HCT116 (cell line): Measurements from ENCODE around the gene ARL9. TPM values are rescaled to one million over a fixed set of nuclear protein-coding genes. Genes with fewer than 3 reads are reported as not detected.
A peak's percentile ranks its signal among the peaks of the same experiment; 100 is the strongest.

Experiments
- ATAC-seq: fragments of 200-7000 bp; cut with Tn5 transposase; 2 replicates; pipeline ENCODE4 v1.9.1; 2020; ENCODE audit warnings: mild to moderate bottlenecking, moderate library complexity
- BruUV-seq: library from RNA; stranded (reverse); fragments of 400-500 nt; replicated peaks from 2 replicates; lab custom pipeline; 2021; lab: Mats Ljungman, UMichigan
- CTCF ChIA-PET: fragments of 300-600 bp; sonication (Branson Sonifier 250); formaldehyde crosslinking; loops from one replicate; lab custom pipeline; 2021; ENCODE audit warnings: antibody characterized with exemption; lab: Charles Lee
- POLR2A ChIA-PET: fragments of 300-600, 350-600 bp; sonication (Branson Sonifier 250); formaldehyde crosslinking; loops from one replicate; lab custom pipeline; 2021; ENCODE audit warnings: antibody characterized with exemption; lab: Charles Lee
- RAD21 ChIA-PET, 2 experiments: fragments of 300-600 bp; sonication (Branson Sonifier 250); formaldehyde crosslinking; loops; one replicate each; lab custom pipeline; 2023; ENCODE audit warnings: low total read pairs in 2 of 2; ENCODE audit not compliant: uncharacterized antibody in 2 of 2, unreplicated experiment in 2 of 2, low non-redundant PET in 1 of 2; lab: Charles Lee
- DNase-seq: peaks from one replicate; pipeline ENCODE4 v3.0.0-alpha.2; 2010; ENCODE audit warnings: low read depth, low spot score
- H2AFZ ChIP-seq: fragments of 200-600 bp; shearing (Covaris generic), sonication (generic); 2 replicates; pipeline ENCODE4 v1.6.1; 2017; ENCODE audit warnings: low read depth, mixed run types, mixed read lengths, antibody characterized with exemption, low read length; ENCODE audit not compliant: poor library complexity, severe bottlenecking
- H3K27ac ChIP-seq: 2 replicates; pipeline ENCODE4 v1.5.1; 2012; ENCODE audit warnings: low read depth, low read length
- H3K27me3 ChIP-seq: fragments of 200-600 bp; sonication (generic); 2 replicates; pipeline ENCODE4 v1.6.1; 2016; ENCODE audit warnings: mixed run types, low read length, mixed read lengths; ENCODE audit not compliant: insufficient read depth
- H3K36me3 ChIP-seq, 2 experiments: fragments of 200-500 bp in 1 of 2; fragments of 200-600 bp in 1 of 2; sonication (Bioruptor generic) in 1 of 2; sonication (generic) in 1 of 2; 2 replicates each; pipeline versions ENCODE4 v1.5.1 to v1.6.1; 2014 to 2016; ENCODE audit warnings: low read length in 2 of 2, inconsistent platforms in 1 of 2, mixed read lengths in 1 of 2, mixed run types in 1 of 2; ENCODE audit not compliant: insufficient read depth in 2 of 2, control insufficient read depth in 1 of 2
- H3K4me1 ChIP-seq, 2 experiments: fragments of 200-600 bp in 1 of 2; sonication (generic) in 1 of 2; 2 replicates each; pipeline versions ENCODE4 v1.5.1 to v1.6.1; 2012 to 2017; ENCODE audit warnings: low read length in 2 of 2, inconsistent platforms in 1 of 2, mild to moderate bottlenecking in 1 of 2, mixed read lengths in 1 of 2, mixed run types in 1 of 2, moderate library complexity in 1 of 2; ENCODE audit not compliant: insufficient read depth in 2 of 2, control insufficient read depth in 1 of 2
- H3K4me2 ChIP-seq: fragments of 200-600 bp; sonication (generic); 2 replicates; pipeline ENCODE4 v1.6.1; 2017; ENCODE audit warnings: mixed run types, low read length, mixed read lengths
- H3K4me3 ChIP-seq, 2 experiments: fragments of 200-600 bp in 1 of 2; sonication (generic) in 1 of 2; replicated peaks in 1 of 2; 2 replicates each; pipeline ENCODE4 v1.5.1; 2011 to 2016; ENCODE audit warnings: low read length in 2 of 2, control low read depth in 1 of 2, low read depth in 1 of 2, mild to moderate bottlenecking in 1 of 2, mixed read lengths in 1 of 2, mixed run types in 1 of 2
- H3K79me2 ChIP-seq: fragments of 200-600 bp; sonication (generic); 2 replicates; pipeline ENCODE4 v1.6.1; 2017; ENCODE audit warnings: mild to moderate bottlenecking, mixed run types, low read length, moderate library complexity, mixed read lengths; ENCODE audit not compliant: insufficient read depth
- H3K9ac ChIP-seq: fragments of 200-600 bp; sonication (generic); 2 replicates; pipeline ENCODE4 v1.6.1; 2016; ENCODE audit warnings: low read length, mixed read lengths
- H3K9me2 ChIP-seq: fragments of 200-600 bp; sonication (generic), shearing (Covaris generic); 2 replicates; pipeline ENCODE4 v1.6.1; 2017; ENCODE audit warnings: mixed run types, mild to moderate bottlenecking, moderate library complexity; ENCODE audit not compliant: insufficient read depth
- H3K9me3 ChIP-seq, 2 experiments: fragments of 200-500 bp in 1 of 2; fragments of 200-600 bp in 1 of 2; sonication (Bioruptor generic) in 1 of 2; sonication (generic) in 1 of 2; 2 replicates each; pipeline ENCODE4 v1.6.1; 2014 to 2017; ENCODE audit warnings: low read length in 2 of 2, mixed read lengths in 2 of 2, inconsistent platforms in 1 of 2, low read depth in 1 of 2, mild to moderate bottlenecking in 1 of 2, mixed run types in 1 of 2, moderate library complexity in 1 of 2; ENCODE audit not compliant: control insufficient read depth in 1 of 2, insufficient read depth in 1 of 2
- H4K20me1 ChIP-seq: fragments of 200-600 bp; sonication (generic), shearing (Covaris generic); 2 replicates; pipeline ENCODE4 v1.6.1; 2017; ENCODE audit warnings: mixed run types, mild to moderate bottlenecking, moderate library complexity; ENCODE audit not compliant: insufficient read depth
- CBX3 ChIP-seq: IDR thresholded peaks from 2 replicates; pipeline ENCODE4 v1.6.1; 2012; ENCODE audit warnings: low read depth
- ELF1 ChIP-seq: IDR thresholded peaks from 2 replicates; pipeline ENCODE4 v1.6.1; 2012; ENCODE audit warnings: low read depth, borderline replicate concordance
- RAD21 ChIP-seq: IDR thresholded peaks from 2 replicates; pipeline ENCODE4 v1.6.1; 2012; ENCODE audit warnings: low read depth, mild to moderate bottlenecking
- SRF ChIP-seq: IDR thresholded peaks from 2 replicates; pipeline ENCODE4 v1.6.1; 2012; ENCODE audit warnings: low read depth
- TCF7L2 ChIP-seq: IDR thresholded peaks from 2 replicates; pipeline ENCODE4 v1.7.0; 2011; ENCODE audit warnings: borderline replicate concordance, inconsistent platforms; ENCODE audit not compliant: insufficient read depth, insufficient read length; ENCODE audit errors: extremely low read depth
- intact Hi-C: fragments of 100-400 bp; cut with micrococcal nuclease; formaldehyde crosslinking; loops from 2 replicates; pipeline ENCODE4 v1.10.0; 2022
- total RNA-seq: library from RNA; stranded (reverse); gene quantifications from one replicate; pipeline ENCODE4 v1.2.1, GENCODE V29; 2021; ENCODE audit not compliant: unreplicated experiment
- TF ChIP-seq, protein P1 (sequence below): IDR thresholded peaks from 2 replicates; pipeline ENCODE4 v1.6.1; 2011; ENCODE audit warnings: mild to moderate bottlenecking, low read length, moderate library complexity; ENCODE audit not compliant: insufficient replicate concordance; ENCODE audit errors: extremely low read depth
- TF ChIP-seq, protein P2 (sequence below): IDR thresholded peaks from 2 replicates; pipeline ENCODE4 v1.6.1; 2012
- TF ChIP-seq, protein P3 (sequence below), 3 experiments: fragments of 200-600 bp in 1 of 3; sonication (generic) in 1 of 3; IDR thresholded peaks in 2 of 3; conservative IDR thresholded peaks in 1 of 3; 2 replicates each; pipeline ENCODE4 v1.5.1; 2012 to 2017; ENCODE audit warnings: low read depth in 2 of 3, low read length in 2 of 3, antibody characterized with exemption in 1 of 3, borderline replicate concordance in 1 of 3, control low read depth in 1 of 3, mild to moderate bottlenecking in 1 of 3, mixed read lengths in 1 of 3, mixed run types in 1 of 3, moderate library complexity in 1 of 3; ENCODE audit not compliant: insufficient read depth in 1 of 3
- TF ChIP-seq, protein P4 (sequence below): IDR thresholded peaks from 2 replicates; pipeline ENCODE4 v1.6.1; 2012; ENCODE audit warnings: low read depth

The ARL9 gene
- total RNA-seq, 1 experiment from 2014 or later = not detected

DNA sequence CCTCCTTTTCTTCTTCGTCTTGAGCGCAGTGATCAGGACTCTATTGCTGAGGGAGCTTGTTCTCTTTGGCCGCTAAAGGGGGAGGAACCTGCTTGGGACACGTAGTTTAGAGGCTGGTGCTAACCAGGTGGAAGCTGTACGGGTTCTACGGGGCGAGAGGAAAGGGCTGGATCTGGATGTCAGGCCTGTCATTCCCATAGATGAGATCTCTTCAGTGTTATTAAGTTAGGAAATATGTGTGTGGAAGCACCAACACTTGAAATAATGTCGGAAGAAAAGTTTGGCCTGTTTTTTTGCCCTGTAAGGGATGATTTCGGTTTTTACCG lies 37.5 kb upstream of the ARL9 start:
- ChIA-PET CTCF (no interaction called here), RAD21 (interaction anchor here in 1 of 2 experiments (1.6 kb wide), 1 partner anchor 77 kb away, joined by 4 read pairs; no protein-coding TSS in a partner anchor), POLR2A (interaction anchor here (1.6 kb wide), 1 partner anchor 32 kb away, joined by 7 read pairs; the partner anchor contains the start of genes PAICS and PPAT)
- ATAC-seq (peak; percentile 68), DNase-seq (peak; percentile 31)
- Histone ChIP-seq H3K4me1 (peaks cover 13 to 28% of the 10 kb centered on the region in 2 experiments), H3K4me2 (peak overlapping the region; percentile 79), H3K27ac (peak overlapping the region; percentile 75), H4K20me1 (0 out of 2 replicates have a peak, but pooled peaks cover 7% of the 10 kb centered on the region), H3K9me2 (no peaks in the 10 kb centered on the region), H3K9me3 (no peaks in the 10 kb centered on the region), H3K4me3 (peak overlapping the region; percentile 88 to 91), H3K79me2 (peaks cover 90% of the 10 kb centered on the region), H3K9ac (peak overlapping the region; percentile 89), H3K27me3 (no peaks in the 10 kb centered on the region), H3K36me3 (peaks cover 19 to 26% of the 10 kb centered on the region in 2 experiments; a peak in 3 of 4 replicates), H2AFZ (no peak overlapping the region)
- no TSS peak for BruUV-seq
- intact Hi-C loops = no loop called here
- TF ChIP-seq, protein P1, sequence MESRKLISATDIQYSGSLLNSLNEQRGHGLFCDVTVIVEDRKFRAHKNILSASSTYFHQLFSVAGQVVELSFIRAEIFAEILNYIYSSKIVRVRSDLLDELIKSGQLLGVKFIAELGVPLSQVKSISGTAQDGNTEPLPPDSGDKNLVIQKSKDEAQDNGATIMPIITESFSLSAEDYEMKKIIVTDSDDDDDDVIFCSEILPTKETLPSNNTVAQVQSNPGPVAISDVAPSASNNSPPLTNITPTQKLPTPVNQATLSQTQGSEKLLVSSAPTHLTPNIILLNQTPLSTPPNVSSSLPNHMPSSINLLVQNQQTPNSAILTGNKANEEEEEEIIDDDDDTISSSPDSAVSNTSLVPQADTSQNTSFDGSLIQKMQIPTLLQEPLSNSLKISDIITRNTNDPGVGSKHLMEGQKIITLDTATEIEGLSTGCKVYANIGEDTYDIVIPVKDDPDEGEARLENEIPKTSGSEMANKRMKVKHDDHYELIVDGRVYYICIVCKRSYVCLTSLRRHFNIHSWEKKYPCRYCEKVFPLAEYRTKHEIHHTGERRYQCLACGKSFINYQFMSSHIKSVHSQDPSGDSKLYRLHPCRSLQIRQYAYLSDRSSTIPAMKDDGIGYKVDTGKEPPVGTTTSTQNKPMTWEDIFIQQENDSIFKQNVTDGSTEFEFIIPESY = no peak
- TF ChIP-seq, protein P2, sequence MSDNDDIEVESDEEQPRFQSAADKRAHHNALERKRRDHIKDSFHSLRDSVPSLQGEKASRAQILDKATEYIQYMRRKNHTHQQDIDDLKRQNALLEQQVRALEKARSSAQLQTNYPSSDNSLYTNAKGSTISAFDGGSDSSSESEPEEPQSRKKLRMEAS = peak; percentile 11; the same call in 1 of the 2 replicates

DNA sequence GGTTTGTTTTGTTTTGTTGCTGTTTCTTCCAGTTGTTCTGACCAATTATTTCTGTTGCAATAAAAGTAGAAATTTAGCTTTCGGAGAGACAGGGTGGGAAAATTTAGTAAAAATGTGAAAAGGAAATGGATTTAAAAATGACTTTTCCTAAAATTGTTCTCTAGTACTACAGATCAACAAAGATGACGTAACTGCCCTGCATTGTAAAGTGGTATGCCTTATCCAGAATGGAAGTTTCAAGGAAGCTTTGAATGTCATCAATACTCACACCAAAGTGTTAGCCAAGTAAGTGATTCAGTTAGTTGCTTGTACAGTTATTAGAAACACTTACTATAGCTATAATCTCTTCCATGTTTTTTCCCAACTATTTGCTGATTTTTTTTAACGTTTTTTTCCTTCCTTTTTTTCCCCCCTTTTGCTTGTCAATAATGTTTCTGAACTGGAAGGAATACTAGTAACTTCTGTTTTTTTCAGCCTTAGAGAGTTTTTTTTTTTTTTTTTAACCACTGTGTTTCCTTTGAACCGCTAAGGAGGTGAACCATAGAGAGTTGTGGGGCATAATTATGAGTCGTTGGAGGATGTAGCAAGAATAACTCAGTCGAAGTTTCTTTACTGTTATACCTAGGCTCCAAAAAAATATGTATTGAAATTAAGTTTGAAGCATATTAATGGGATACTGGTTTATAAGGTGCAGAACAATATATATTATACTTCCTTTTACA lies 35.9 kb upstream of the ARL9 start:
- H3K9me3 ChIP-seq = no peaks in the 10 kb centered on the region
- peak overlapping the region; percentile 79 for H3K4me2 ChIP-seq
- H4K20me1 ChIP-seq = 0 out of 2 replicates have a peak, but pooled peaks cover 4% of the 10 kb centered on the region
- intact Hi-C loops = no loop called here
- ChIA-PET RAD21 (no interaction called here), CTCF (interaction anchor here (0.7 kb wide), 1 partner anchor 620 kb away, joined by 4 read pairs; no protein-coding TSS in a partner anchor), POLR2A (no interaction called here)
- no peak overlapping the region for H3K27ac ChIP-seq
- H3K4me3 ChIP-seq = no peak overlapping the region; a peak in 1 of 4 replicates
- no peaks in the 10 kb centered on the region for H3K27me3 ChIP-seq
- no TSS peak for BruUV-seq
- H3K9ac ChIP-seq = no peak overlapping the region
- ATAC-seq = no peak
- no peaks in the 10 kb centered on the region for H3K9me2 ChIP-seq
- peaks cover 13 to 28% of the 10 kb centered on the region in 2 experiments for H3K4me1 ChIP-seq
- no peak for DNase-seq
- H2AFZ ChIP-seq = no peak overlapping the region
- H3K79me2 ChIP-seq = peaks cover 83% of the 10 kb centered on the region
- peaks cover 26 to 28% of the 10 kb centered on the region in 2 experiments; a peak in 3 of 4 replicates for H3K36me3 ChIP-seq
- TF ChIP-seq ELF1 (no peak), TCF7L2 (no peak), CBX3 (no peak), SRF (no peak), RAD21 (no peak)
- TF ChIP-seq, protein P3, sequence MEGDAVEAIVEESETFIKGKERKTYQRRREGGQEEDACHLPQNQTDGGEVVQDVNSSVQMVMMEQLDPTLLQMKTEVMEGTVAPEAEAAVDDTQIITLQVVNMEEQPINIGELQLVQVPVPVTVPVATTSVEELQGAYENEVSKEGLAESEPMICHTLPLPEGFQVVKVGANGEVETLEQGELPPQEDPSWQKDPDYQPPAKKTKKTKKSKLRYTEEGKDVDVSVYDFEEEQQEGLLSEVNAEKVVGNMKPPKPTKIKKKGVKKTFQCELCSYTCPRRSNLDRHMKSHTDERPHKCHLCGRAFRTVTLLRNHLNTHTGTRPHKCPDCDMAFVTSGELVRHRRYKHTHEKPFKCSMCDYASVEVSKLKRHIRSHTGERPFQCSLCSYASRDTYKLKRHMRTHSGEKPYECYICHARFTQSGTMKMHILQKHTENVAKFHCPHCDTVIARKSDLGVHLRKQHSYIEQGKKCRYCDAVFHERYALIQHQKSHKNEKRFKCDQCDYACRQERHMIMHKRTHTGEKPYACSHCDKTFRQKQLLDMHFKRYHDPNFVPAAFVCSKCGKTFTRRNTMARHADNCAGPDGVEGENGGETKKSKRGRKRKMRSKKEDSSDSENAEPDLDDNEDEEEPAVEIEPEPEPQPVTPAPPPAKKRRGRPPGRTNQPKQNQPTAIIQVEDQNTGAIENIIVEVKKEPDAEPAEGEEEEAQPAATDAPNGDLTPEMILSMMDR (IDR thresholded peaks at IDR 0.05 in 2 of 3, conservative IDR thresholded peaks at IDR 0.05 in 1 of 3; ENCODE audit: borderline replicate concordance in 1 of 3, insufficient read depth in 1 of 3, low read depth in 2 of 3, low read length in 2 of 3) = no peak
- TF ChIP-seq, protein P4, sequence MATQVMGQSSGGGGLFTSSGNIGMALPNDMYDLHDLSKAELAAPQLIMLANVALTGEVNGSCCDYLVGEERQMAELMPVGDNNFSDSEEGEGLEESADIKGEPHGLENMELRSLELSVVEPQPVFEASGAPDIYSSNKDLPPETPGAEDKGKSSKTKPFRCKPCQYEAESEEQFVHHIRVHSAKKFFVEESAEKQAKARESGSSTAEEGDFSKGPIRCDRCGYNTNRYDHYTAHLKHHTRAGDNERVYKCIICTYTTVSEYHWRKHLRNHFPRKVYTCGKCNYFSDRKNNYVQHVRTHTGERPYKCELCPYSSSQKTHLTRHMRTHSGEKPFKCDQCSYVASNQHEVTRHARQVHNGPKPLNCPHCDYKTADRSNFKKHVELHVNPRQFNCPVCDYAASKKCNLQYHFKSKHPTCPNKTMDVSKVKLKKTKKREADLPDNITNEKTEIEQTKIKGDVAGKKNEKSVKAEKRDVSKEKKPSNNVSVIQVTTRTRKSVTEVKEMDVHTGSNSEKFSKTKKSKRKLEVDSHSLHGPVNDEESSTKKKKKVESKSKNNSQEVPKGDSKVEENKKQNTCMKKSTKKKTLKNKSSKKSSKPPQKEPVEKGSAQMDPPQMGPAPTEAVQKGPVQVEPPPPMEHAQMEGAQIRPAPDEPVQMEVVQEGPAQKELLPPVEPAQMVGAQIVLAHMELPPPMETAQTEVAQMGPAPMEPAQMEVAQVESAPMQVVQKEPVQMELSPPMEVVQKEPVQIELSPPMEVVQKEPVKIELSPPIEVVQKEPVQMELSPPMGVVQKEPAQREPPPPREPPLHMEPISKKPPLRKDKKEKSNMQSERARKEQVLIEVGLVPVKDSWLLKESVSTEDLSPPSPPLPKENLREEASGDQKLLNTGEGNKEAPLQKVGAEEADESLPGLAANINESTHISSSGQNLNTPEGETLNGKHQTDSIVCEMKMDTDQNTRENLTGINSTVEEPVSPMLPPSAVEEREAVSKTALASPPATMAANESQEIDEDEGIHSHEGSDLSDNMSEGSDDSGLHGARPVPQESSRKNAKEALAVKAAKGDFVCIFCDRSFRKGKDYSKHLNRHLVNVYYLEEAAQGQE = no peak
